IMR-90 (cell line): ENCODE data around the gene FUT8.

Experiments used
- CHD1 ChIP-seq: IDR thresholded peaks from 2 replicates; pipeline ENCODE4 v1.6.1; 2012; ENCODE audit warnings: low read depth, low read length, improper control_type of control experiment
- CTCF ChIP-seq: conservative IDR thresholded peaks from 2 replicates; pipeline ENCODE4 v1.5.1; 2012; ENCODE audit warnings: mild to moderate bottlenecking, low read depth, low read length, improper control_type of control experiment
- ELK1 ChIP-seq: fragments of 150-350 bp; IDR thresholded peaks from 2 replicates; pipeline ENCODE4 v1.6.1; 2016; ENCODE audit warnings: low read depth, mild to moderate bottlenecking, low read length, moderate library complexity, borderline replicate concordance
- MAZ ChIP-seq: IDR thresholded peaks from 2 replicates; pipeline ENCODE4 v1.6.1; 2012; ENCODE audit warnings: low read depth, mild to moderate bottlenecking, low read length, improper control_type of control experiment, moderate library complexity, borderline replicate concordance
- MXI1 ChIP-seq: IDR thresholded peaks from 2 replicates; pipeline ENCODE4 v1.6.1; 2012; ENCODE audit warnings: low read depth, mild to moderate bottlenecking, low read length, moderate library complexity, borderline replicate concordance
- NFE2L2 ChIP-seq: fragments of 150-350 bp; IDR thresholded peaks from 2 replicates; pipeline ENCODE4 v1.6.1; 2016; ENCODE audit warnings: low read depth, mild to moderate bottlenecking, low read length
- POLR2A ChIP-seq: IDR thresholded peaks from 2 replicates; pipeline ENCODE4 v1.6.1; 2012; ENCODE audit warnings: mild to moderate bottlenecking, low read depth, low read length
- RFX5 ChIP-seq: IDR thresholded peaks from 2 replicates; pipeline ENCODE4 v1.8.0; 2012; ENCODE audit warnings: low read depth, mild to moderate bottlenecking, low read length, moderate library complexity

GRCh38 chr14:65439117-65439516, 26.6 kb downstream of the FUT8 start:
- no peak for TF ChIP-seq CTCF
- no peak for TF ChIP-seq POLR2A
- no peak for TF ChIP-seq ELK1
- no peak for TF ChIP-seq MXI1
- no peak for TF ChIP-seq NFE2L2
- TF ChIP-seq RFX5: no peak
- no peak for TF ChIP-seq MAZ
- no peak for TF ChIP-seq CHD1
